HepG2 (cell line): ENCODE results near the gene CLCN4.

Source experiments
- NFIB ChIP-seq: sonication (generic); formaldehyde crosslinking; IDR thresholded peaks from 2 replicates; pipeline ENCODE4 v1.9.0; 2021; ENCODE audit warnings: missing genetic modification reagents, mild to moderate bottlenecking, borderline replicate concordance
- PAWR ChIP-seq: sonication (generic); formaldehyde crosslinking; IDR thresholded peaks from 2 replicates; pipeline ENCODE4 v1.4.0; 2020; ENCODE audit warnings: missing genetic modification reagents, mild to moderate bottlenecking, borderline replicate concordance

DNA sequence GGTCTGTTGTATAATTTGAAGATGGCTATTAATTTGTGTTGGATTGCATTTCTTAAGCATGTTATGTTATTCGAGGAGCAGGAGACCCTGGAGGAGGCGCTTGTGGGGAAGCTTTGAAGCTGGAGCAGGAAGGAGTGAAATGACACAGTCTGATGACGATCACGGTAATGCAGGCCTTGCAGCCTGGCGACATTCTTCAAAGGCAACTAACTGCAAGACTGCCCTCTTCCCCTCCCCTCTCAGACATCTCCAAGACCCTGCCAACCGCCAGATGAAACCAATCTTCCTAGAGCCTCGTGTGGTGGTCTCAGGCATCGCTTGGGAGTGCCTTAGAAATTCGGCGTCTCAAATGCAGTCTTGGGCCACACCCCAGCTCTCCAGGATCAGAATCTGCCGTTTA is 16.1 kb downstream of the CLCN4 start:
- TF ChIP-seq PAWR (CRISPR knock-in tag) (no peak), NFIB (CRISPR knock-in tag) (no peak)
